ENCODE data around the gene TNN.

TNN gene

DNA sequence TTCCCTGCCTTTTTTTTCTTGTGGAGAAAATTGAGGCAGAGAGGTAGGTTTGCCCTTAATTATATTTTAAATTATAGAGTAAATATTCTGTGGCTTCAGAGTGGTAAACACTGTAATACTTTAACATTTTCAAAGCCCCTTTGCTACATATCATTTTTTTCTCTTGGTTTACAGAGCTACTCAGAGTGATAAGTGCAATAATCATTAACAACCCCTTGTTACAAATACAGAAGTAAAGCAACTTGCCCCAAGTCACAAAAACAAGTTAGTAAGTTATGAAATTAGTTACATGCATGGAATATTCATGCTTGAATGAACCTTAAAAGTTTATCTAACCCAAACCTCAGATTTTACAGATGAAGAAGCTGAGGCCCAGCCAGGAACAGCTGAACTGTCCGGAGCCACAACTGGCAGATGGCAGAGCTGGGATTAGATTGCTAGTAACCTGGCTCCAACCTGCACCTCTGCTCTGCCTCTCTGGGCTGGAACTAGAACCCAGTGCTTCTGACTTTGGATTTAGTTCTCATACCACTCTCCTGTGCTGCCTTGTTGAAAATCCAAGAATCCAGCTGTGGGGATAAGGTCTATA lies 48.7 kb downstream of the TNN start:
- DNase-seq (ENCODE audit: low spot score), result no peak

DNA sequence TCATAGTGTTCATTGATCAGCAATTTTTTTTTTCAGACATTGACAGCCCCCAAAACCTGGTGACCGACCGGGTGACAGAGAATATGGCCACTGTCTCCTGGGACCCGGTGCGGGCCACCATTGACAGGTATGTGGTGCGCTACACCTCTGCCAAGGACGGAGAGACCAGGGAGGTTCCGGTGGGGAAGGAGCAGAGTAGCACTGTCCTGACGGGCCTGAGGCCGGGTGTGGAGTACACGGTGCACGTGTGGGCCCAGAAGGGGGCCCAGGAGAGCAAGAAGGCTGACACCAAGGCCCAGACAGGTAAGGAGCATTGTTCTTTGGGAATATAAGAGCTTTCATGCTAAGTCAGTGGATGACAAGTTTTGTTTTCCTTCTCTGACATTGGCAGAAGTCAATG lies 49.3 kb downstream of the TNN start:
- no peak for DNase-seq (ENCODE audit: low spot score)

DNA sequence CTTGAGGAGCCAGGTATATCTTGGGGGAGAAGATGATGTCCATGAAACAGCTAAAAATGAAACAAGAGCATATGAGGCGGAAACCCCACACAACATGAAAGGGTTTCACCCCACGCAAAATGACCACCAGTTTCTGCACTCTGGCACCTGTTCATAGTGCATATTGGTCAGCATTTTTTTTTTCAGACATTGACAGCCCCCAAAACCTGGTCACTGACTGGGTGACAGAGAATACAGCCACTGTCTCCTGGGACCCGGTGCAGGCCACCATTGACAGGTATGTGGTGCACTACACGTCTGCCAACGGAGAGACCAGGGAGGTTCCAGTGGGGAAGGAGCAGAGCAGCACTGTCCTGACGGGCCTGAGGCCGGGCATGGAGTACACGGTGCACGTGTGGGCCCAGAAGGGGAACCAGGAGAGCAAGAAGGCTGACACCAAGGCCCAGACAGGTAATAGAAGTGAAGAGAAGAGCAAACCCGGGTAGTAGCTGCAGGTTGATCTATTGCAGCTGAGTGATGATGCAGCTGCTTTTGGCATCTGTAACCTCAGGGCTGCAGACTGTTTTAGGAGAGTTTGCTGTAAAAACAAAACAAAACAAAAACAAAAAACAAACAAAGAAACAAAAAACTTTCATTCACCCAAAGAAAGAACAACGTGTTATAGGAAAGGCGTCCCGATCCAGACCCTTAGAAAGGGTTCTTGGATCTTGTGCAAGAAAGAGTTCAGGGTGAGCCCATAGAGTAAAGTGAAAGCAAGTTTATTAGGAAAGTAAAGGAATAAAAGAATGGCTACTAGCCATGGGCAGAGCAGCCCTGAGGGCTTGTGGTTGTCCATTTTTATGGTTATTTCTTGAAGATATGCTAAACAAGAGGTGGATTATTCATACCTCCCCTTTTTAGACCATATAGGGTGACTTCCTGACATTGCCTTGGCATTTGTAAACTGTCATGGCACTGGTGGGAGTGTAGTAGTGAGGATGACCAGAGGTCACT lies 51.0 kb downstream of the TNN start:
- no peak for DNase-seq (ENCODE audit: low spot score)

DNA sequence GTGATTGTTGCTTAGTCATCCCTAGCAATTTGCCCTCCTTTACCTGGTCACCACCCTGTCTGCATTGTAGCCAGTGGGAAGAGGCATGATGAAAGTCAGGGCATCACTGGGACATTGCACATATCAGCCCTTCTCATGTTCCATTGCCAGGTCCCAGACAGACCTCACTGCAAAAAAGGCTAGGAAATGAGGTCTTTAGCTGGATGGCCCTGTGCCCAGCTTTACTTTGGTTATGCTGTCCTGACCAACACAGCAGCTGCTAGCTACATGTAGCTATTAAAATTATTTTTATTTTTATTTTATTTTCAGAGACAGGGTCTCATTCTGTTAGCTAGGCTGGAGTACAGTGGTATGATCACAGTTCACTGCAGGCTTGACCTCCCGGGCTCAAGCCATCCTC lies 52.9 kb downstream of the TNN start:
- DNase-seq (ENCODE audit: low spot score), result no peak

DNA sequence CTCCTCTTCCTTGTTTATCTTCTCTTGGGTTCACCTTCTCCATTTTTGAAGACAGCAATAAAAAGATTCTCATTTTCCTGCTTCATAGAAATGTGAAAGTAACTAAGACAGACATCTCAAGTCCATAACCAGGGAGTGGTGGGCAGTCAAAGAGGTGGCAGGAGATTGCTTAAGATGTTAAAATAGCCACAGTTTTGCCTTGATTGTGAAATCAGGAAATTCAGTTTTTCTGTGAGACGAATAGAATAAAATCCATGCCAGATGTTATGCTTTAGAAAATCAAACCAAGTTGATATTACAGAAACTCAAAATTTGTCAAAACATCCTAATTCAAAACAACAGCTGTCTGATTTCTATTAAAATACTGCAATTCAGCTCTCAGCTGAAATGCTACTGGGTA lies 57.2 kb downstream of the TNN start:
- DNase-seq (ENCODE audit: low spot score), result no peak

DNA sequence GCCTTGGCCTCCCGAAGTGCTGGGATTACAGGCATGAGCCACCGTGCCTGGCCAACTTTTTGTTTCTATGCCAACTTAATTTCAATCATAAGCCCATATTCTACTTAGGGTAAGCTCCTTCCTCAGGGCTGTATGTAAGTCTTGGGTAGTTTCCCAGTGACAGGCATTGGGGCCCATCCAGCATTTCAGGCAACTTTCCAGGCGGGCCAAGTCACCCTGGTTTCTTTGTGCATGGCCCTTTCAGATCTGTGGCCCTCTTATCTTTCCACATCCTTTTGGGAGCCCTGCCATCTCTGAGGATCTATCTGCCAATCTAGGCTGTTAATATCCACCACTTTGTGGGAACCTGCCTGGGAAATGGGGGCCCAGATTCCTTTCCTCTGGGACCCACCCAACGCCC lies 58.7 kb downstream of the TNN start:
- no peak for DNase-seq (ENCODE audit: low spot score)

DNA sequence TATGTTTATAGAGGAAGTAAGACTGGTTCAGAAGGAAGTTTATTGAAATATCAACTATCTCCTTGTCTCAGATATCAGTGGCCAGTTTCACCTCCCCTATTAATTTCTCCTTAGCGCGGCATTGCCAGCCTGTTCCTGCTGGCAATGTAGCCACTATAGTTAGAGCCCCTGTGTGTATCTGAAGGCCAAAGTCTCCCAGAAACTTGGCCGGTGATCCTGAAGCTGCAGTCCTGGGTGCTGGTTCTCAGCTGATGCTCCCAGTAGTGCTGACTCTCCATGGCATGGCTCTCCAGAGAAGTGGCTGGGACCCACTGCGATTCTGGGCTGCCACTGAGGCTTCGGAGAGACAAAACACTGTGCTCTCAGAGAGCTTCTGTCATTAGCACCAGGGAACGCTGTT lies 59.9 kb downstream of the TNN start:
- DNase-seq (ENCODE audit: low spot score), result no peak

DNA sequence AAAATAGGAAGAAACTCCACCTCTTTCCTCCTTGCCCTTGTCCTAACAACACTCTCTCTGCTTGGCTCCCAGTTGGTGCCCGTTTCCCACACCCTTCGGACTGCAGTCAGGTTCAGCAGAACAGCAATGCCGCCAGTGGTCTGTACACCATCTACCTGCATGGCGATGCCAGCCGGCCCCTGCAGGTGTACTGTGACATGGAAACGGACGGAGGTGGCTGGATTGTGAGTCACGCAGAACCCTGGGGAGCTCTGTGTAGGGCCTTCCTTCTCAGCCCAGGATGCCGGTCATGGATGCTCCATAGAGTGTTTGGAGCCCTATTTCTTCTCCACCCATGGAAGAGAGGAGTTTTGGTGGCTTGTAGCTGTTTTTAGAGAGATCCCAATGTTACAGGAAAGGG lies 60.9 kb downstream of the TNN start:
- no peak for DNase-seq (ENCODE audit: low spot score)

DNA sequence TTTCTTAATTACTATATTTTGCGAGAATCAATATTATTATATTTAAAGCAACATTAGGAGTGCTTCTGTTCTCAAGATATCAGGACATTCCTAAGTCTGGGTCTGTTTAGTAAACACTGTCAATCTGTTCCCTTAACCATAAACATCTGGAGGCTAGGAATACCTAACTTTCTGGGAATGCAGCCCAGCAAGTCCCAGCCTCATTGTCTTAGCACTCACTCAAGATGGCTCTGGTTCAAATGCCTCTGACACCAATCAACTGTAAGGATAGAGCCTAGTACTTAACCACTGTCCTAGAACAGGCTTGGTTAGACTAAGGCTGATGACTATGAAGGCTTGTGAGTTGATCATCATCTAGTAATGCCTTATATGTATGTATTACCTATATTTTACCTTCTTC lies 61.5 kb downstream of the TNN start:
- DNase-seq (ENCODE audit: low spot score), result no peak

DNA sequence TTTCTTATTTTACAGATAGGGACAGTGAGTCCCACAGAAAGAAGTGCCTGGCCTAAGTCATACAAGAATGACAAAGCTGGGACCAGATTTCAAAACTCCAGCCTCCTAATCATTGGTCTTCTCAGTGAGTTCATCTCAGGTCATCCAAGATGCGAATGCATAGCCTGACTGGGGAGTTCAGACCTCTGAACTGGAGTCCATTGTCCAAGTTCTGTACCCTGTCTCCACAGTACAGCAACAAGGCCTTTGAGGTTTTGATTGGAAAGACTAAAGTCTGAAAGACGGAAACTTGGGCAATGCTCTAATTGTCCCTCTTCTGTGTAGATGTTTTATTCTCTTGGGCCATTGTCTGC lies 62.0 kb downstream of the TNN start:
- DNase-seq (ENCODE audit: low spot score), result no peak

DNA sequence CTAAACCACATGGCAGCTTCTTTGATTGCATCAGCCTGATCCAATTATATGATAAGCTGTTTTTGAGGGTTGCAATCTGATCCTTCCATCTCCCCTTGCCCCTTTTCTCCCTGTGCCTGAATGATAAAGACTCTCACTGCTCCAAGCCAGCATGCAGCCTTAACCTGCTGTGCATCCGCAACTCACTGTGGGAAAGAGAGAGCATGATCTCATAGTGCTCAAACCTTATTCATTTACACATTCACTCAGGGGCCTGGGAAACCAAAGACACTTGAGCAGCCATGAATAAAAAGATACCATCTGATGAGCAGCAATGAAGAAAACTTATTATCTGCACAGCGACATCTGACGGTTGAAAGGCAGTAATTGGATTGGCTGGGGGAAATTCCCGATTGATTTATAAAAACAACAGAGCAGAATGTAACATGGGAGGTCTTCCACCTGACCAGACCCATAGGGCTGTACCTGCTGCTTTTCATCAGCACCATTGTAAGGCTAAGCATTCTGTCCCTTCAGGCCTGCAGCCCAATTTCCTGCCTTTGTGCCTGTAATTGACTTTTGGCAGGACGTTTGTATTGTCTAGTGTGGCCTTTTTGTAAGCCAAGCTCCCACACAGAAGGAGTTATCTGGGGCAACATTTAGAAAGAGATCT lies 62.5 kb downstream of the TNN start:
- no peak for DNase-seq (ENCODE audit: low spot score)

DNA sequence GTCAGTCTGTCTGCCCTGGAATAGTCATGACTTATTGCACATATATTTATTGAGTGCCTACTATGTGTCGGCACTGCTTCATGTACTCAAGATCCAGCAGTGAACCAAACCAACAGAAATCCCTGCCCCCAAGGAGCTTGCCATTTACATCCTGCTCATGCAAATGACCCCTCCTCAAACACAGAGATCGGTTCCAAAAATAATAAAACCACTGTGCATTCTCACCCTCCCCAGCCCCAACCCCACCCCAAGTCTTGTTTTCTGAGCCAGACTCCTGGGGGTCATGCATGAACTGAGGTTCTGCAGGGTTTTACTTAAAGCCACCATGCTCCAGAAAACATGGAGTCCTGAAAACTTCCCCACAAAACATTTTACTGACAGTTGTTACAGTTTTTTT lies 63.0 kb downstream of the TNN start:
- DNase-seq (ENCODE audit: low spot score), result no peak

DNA sequence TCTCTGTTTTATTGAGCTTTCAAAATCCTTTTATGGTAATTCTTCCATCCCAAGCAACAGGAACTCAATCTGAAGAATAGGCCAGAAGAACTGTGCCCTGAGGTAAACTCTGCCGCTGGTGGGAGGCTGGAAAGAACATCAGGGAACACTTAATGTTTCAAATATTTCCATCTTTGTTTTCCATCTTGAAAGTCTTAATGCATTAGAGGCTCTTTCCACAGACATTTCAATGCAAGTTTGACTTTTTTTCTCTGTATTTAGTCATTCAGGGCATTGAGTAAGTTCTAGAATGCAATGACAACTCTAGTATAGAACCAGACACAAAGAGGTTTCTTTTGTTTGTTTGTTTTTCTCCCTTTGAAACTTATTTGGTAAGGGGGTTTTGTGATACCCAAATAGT lies 63.5 kb downstream of the TNN start:
- DNase-seq (ENCODE audit: low spot score), result no peak

DNA sequence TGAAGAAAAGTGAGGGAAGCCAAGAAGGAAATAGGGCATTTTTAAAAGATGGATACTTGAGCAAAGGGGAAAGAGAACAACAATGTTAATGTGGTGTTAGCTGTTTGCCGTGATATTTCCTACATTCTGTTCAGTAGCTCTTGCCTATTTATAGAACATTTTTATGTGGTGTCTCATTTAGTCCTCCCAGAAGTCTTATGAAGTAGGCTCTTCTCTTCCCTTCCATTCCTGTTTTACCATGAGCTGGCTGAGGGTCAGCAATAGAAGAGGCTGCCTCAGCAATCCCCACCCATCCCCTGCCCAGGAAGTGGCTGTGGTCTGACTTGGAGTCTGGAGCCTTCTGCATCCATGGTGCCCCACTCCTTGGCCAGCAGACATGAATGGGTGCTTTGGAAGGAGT lies 64.8 kb downstream of the TNN start:
- DNase-seq (ENCODE audit: low spot score), result no peak

DNA sequence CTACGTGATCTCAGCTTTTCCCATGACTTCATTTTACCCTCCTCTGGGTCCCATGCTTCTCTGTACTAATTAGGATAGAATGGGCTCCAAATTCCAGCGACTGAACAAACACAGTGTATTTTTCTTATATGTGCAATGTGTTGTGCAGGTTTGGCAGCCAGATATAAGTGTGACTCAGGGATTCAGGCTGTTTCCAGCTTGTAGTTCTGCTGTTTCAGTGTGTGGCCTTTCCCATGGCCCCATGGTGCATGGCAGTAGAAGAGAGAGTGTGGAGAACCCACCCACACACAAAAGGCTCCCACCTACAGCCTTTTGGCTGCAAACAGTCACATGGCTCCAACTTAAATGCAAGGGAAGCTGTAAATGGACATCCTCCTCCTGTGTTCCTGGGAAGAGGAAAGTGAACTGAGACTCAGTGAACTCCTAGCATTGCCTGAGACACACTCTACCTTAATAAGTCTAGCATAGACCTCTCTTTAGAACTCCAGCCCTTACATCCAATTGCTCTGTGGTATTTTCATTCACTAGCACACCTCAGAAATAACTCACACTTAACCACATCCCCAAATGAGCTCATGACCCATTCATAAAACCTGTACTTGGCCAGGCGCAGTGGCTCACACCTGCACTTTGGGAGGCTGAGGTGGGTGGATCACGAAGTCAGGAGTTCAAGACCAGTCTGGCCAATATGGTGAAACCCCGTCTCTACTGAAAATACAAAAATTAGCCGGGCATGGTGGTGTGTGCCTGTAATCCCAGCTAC lies 66.2 kb downstream of the TNN start:
- no peak for DNase-seq (ENCODE audit: low spot score)

DNA sequence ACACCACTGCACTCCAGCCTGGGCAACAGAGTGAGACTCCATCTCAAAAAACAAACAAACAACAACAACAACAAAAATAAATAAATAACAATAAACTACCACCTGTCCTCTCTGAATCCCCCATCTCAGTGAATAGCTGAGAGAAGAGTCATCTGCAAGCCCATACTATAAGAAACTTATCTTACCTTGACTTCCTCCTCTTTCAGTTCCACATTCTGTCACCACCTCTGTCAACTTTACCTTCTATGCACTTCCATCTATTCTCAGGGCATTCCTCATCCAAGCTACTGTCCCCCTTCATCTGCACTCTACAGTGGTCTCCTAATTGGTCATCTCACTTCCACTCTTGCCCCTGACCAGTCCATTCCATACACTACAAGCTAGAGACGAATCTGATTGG lies 66.9 kb downstream of the TNN start:
- no peak for DNase-seq (ENCODE audit: low spot score)

DNA sequence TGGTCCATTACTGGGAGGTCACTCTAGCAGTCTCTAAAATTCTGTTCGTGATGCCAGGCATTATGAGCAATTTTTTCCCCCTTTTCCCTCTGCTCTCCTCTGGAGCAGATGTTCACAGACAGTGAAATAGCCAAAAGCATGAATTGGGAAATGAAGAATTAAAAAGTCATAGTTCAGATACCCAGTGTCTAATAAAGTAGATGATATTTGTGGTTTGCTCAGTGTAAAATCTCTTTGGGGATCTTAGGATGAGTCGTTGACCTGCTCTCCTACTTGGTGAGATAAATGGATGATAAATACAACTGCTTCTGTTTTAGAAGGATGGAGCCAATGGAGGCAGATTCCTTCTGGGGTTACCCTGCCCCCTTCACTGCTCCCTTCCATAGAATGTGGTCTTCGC lies 68.6 kb downstream of the TNN start:
- no peak for DNase-seq (ENCODE audit: low spot score)

DNA sequence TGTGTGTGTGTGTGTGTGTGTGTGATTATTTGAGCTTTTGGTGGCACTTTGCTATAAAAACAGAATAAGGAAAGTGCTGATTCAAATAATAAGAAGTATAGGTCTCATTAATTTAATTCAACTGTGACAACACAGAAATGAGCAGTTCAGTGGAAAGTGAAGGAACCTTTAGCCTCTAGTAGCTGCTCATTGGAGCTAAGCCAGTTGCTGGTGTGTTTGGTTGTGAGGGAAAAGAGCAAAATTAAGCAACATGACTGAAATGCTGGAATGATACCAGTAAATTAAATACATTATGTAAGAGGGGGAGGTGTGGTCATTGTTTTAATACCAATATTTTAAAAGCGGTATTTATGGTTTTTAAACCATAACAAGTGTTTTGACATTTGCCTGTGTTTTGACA lies 69.7 kb downstream of the TNN start:
- DNase-seq (ENCODE audit: low spot score), result no peak

DNA sequence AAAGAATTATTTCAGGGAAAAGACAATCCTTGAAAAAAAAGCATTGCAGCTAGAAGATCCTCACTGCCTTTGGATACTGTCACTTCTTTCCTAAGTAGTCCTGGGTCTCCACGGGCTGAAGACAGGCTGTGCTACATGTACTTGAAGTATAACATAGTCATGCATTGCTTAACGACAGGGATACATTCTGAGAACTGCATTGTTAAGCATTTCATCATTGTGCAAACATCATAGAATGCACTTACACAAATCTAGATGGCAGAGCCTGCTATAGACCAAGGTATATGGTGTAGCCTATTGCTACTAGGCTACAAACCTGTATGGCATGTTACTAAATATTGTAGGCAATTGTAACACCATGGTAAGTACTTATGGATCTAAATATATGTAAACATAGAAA lies 70.9 kb downstream of the TNN start:
- DNase-seq (ENCODE audit: low spot score), result no peak

DNA sequence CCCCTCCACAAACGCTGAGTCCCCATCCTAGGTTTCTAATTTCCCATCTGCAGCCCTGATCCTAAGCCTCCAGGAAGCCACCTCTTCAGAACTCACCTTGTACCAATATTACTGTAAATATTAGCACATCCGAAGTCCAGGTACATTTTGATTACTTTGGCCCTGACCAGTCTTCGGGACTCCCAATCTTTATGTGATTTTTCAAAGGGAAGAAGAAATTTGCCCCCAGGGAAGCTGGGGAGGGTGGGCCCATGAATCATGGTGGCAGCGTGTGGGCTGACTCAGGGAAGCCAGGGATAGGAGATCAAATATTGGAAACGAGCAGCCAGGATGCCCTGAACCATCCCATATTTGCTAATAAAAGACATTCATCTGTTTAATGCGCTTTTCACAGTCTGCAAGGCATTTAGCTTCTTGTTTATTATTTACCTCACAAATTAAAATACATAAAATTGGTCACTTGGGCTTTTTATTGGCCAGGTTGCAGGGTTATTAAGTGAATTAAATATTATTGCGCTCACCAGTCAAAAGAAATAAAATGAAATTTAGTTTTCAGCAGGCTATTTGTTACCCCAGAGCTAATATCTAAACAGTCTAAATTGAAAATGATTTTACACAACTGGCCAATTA lies 78.4 kb downstream of the TNN start:
- DNase-seq (ENCODE audit: low spot score), result no peak

DNA sequence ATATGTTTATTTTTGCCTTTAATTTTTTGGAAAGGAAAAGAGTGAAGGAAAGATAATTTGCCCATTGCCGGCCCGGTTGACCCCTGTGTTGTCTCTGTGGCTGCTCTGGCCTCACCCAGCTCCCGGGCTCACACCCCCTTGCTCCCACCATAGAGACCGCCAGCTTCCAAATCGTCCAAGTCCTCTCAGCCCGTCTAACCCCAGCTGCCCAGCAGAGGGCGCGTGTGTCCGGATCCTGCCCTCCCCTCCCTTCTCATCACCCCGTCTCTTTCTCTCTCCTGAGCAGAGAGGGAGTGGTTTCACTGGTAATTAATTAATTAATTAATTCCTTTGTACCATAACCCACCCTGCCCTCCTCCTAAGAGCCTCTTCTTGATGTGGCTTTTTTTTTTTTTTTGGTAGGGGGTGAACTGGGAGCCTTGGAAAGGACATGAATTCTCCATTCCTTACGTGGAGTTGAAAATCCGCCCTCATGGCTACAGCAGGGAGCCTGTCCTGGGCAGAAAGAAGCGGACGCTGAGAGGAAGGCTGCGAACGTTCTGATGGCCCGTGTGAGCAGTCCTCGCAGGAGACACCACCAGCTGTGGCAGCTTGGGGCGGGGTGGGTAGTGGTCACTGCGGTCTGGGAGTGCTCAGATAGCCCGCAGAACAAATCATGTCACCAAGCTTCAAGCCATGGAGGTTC lies 79.0 kb downstream of the TNN start:
- DNase-seq (ENCODE audit: low spot score), result peak; percentile 43

DNA sequence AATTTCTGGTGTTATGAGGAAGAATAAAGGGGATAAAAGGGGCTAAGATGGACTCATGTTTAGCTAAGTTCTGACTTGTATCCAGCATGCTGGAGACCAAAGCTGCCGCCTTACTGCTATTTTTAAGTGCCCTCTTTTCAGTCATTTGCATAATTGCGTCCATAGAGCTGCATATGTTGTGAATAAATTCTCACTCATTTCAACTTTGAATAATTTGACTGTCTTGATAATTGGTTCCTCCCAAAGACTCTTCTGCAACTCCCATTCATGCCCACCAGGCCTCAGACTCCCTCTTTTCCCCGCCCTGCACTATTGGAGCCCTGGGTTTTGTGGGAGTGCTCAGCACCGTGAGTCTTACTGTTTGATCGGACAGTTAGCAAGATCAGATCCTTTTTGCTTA lies 79.9 kb downstream of the TNN start:
- no peak for DNase-seq (ENCODE audit: low spot score)
